ENCODE results near the gene ZNF280B.

The ZNF280B gene

GRCh38 chr22:22553735-22554586, 45.4 kb upstream of the ZNF280B start:
- no peak for DNase-seq (ENCODE audit: low spot score)
- ChIA-PET CTCF (interaction anchor here (0.6 kb wide), 1 partner anchor 33 kb away, joined by 3 read pairs; no protein-coding TSS in a partner anchor), POLR2A (ENCODE audit: low non-redundant PET) (no interaction called here)
- no peak overlapping the region for H3K27ac ChIP-seq
- no peak for TF ChIP-seq CTCF (conservative IDR thresholded peaks at IDR 0.05; ENCODE audit: low read depth)

GRCh38 chr22:22553141-22553540, 44.6 kb upstream of the ZNF280B start:
- no peak overlapping the region for H3K27ac ChIP-seq
- CTCF ChIA-PET: no interaction called here
- DNase-seq (ENCODE audit: low spot score): no peak
- POLR2A ChIA-PET (ENCODE audit: low non-redundant PET): no interaction called here
- TF ChIP-seq CTCF (conservative IDR thresholded peaks at IDR 0.05; ENCODE audit: low read depth): no peak

- TF ChIP-seq CTCF (conservative IDR thresholded peaks at IDR 0.05; ENCODE audit: low read depth): no peak
- no peak for DNase-seq (ENCODE audit: low spot score)
- no peak overlapping the region for H3K27ac ChIP-seq
- ChIA-PET CTCF (no interaction called here), POLR2A (ENCODE audit: low non-redundant PET) (no interaction called here)
Measured at GRCh38 chr22:22552630-22553029, 44.1 kb upstream of the ZNF280B start.

- CTCF ChIA-PET: no interaction called here
- DNase-seq (ENCODE audit: low spot score): no peak
- POLR2A ChIA-PET (ENCODE audit: low non-redundant PET): no interaction called here
- TF ChIP-seq CTCF (conservative IDR thresholded peaks at IDR 0.05; ENCODE audit: low read depth): no peak
- H3K27ac ChIP-seq: no peak overlapping the region
Measured at GRCh38 chr22:22550789-22551434, 42.4 kb upstream of the ZNF280B start.

GRCh38 chr22:22548910-22549309, 40.4 kb upstream of the ZNF280B start:
- no peak overlapping the region for H3K27ac ChIP-seq
- ChIA-PET POLR2A (ENCODE audit: low non-redundant PET) (no interaction called here), CTCF (no interaction called here)
- no peak for DNase-seq (ENCODE audit: low spot score)
- TF ChIP-seq CTCF (conservative IDR thresholded peaks at IDR 0.05; ENCODE audit: low read depth): no peak

- ChIA-PET CTCF (no interaction called here), POLR2A (ENCODE audit: low non-redundant PET) (no interaction called here)
- no peak for TF ChIP-seq CTCF (conservative IDR thresholded peaks at IDR 0.05; ENCODE audit: low read depth)
- DNase-seq (ENCODE audit: low spot score): no peak
- no peak overlapping the region for H3K27ac ChIP-seq
Measured at GRCh38 chr22:22548317-22548716, 39.8 kb upstream of the ZNF280B start.
